K562 (cell line): ENCODE data around the gene ZBTB39. TPM values are rescaled to one million over a fixed set of nuclear protein-coding genes. Genes with fewer than 3 reads are reported as not detected.

Experiments used
- ATAC-seq: fragments of 200-7000 bp; cut with Tn5 transposase; 3 replicates; pipeline ENCODE4 v1.9.1; 2020; ENCODE audit warnings: moderate library complexity
- BruUV-seq: library from RNA; stranded (reverse); fragments of 400-500 nt; replicated peaks from 2 replicates; lab custom pipeline; 2021; lab: Mats Ljungman, UMichigan
- CTCF ChIA-PET: fragments of 300-600 bp; formaldehyde crosslinking; extraction: SDS; loops from one replicate; lab custom pipeline; 2021; ENCODE audit warnings: low intra/inter-chr PET ratio; lab: Yijun Ruan, JAX
- POLR2A ChIA-PET: fragments of 300-600, 350-650 bp; sonication (Branson Sonifier 250); formaldehyde crosslinking; extraction: SDS; loops from one replicate; lab custom pipeline; 2021; ENCODE audit warnings: antibody characterized with exemption, inconsistent platforms; lab: Yijun Ruan, JAX
- DNase-seq, 4 experiments: peaks; one replicate each; pipeline versions ENCODE4 v3.0.0 to v3.0.0-alpha.2; 2011 to 2018; ENCODE audit warnings: low spot score in 3 of 4, mixed read lengths in 3 of 4; ENCODE audit errors: extremely low read depth in 1 of 4
- FAIRE-seq: peaks from 2 replicates; lab custom pipeline; 2011; peaks lifted over from hg19 to GRCh38; lab: Jason Lieb, UNC
- H2AFZ ChIP-seq: 2 replicates; pipeline ENCODE4 v1.6.0; 2011; ENCODE audit warnings: low read depth, low read length, control low read depth, inconsistent platforms
- H3K27ac ChIP-seq: fragments of 200-600 bp; 3 replicates; pipeline ENCODE4 v1.8.0; 2011; ENCODE audit warnings: low read depth, mild to moderate bottlenecking, control low read depth, inconsistent platforms, low read length, moderate library complexity, mixed read lengths; ENCODE audit errors: extremely low read depth
- H3K27me3 ChIP-seq, 2 experiments: fragments of 300-600 bp in 1 of 2; 2 replicates in 1 of 2; 3 replicates in 1 of 2; pipeline versions ENCODE4 v1.6.0 to v1.8.0; 2011; ENCODE audit warnings: inconsistent platforms in 2 of 2, low read length in 2 of 2, mild to moderate bottlenecking in 1 of 2, mixed read lengths in 1 of 2, moderate library complexity in 1 of 2; ENCODE audit not compliant: control insufficient read depth in 2 of 2, insufficient read depth in 2 of 2
- H3K36me3 ChIP-seq: fragments of 300-600 bp; 3 replicates; pipeline ENCODE4 v1.8.0; 2011; ENCODE audit warnings: mild to moderate bottlenecking, low read length, inconsistent platforms; ENCODE audit not compliant: control insufficient read depth, insufficient read depth
- H3K4me1 ChIP-seq, 2 experiments: fragments of 200-600 bp in 1 of 2; replicated peaks in 1 of 2; 2 replicates in 1 of 2; 3 replicates in 1 of 2; pipeline versions ENCODE4 v1.5.1 to v1.8.0; 2011; ENCODE audit warnings: inconsistent platforms in 2 of 2, low read length in 2 of 2, mild to moderate bottlenecking in 1 of 2, mixed read lengths in 1 of 2, moderate library complexity in 1 of 2; ENCODE audit not compliant: control insufficient read depth in 2 of 2, insufficient read depth in 2 of 2
- H3K4me2 ChIP-seq: 2 replicates; pipeline ENCODE4 v1.6.1; 2011; ENCODE audit warnings: low read length, control low read depth, inconsistent platforms, mixed read lengths; ENCODE audit not compliant: insufficient read depth
- H3K4me3 ChIP-seq: fragments of 200-600 bp; sonication (generic), shearing (Covaris generic); 2 replicates; pipeline ENCODE4 v1.5.1; 2016; ENCODE audit warnings: control low read depth, inconsistent platforms
- H3K79me2 ChIP-seq: fragments of 200-600 bp; 3 replicates; pipeline ENCODE4 v1.8.0; 2011; ENCODE audit warnings: low read length, inconsistent platforms; ENCODE audit not compliant: control insufficient read depth, insufficient read depth
- H3K9ac ChIP-seq, 2 experiments: 2 replicates each; pipeline versions ENCODE4 v1.6.0 to v1.6.1; 2011; ENCODE audit warnings: low read depth in 2 of 2, low read length in 2 of 2, control low read depth in 1 of 2, inconsistent platforms in 1 of 2, mild to moderate bottlenecking in 1 of 2, mixed read lengths in 1 of 2; ENCODE audit not compliant: insufficient read depth in 1 of 2
- H3K9me1 ChIP-seq: one replicate; pipeline ENCODE4 v1.6.0; 2011; ENCODE audit warnings: inconsistent platforms, mild to moderate bottlenecking, low read length, moderate library complexity; ENCODE audit not compliant: control insufficient read depth, insufficient read depth
- H3K9me3 ChIP-seq: replicated peaks from 2 replicates; pipeline ENCODE4 v1.5.1; 2011; ENCODE audit warnings: low read depth, low read length, inconsistent platforms; ENCODE audit not compliant: control insufficient read depth, insufficient read depth
- H4K20me1 ChIP-seq: replicated peaks from 2 replicates; pipeline ENCODE4 v1.6.1; 2011; ENCODE audit warnings: low read length, inconsistent platforms, mixed read lengths; ENCODE audit not compliant: control insufficient read depth, insufficient read depth
- ATF1 ChIP-seq, 2 experiments: fragments of 450-650 bp in 1 of 2; IDR thresholded peaks; 2 replicates each; pipeline ENCODE4 v1.6.1; 2016; ENCODE audit warnings: missing compliant biosample characterization in 1 of 2, missing genetic modification characterization in 1 of 2
- KLF13 ChIP-seq: fragments of 450-650 bp; IDR thresholded peaks from 2 replicates; pipeline ENCODE4 v1.6.1; 2016; ENCODE audit warnings: missing genetic modification characterization, low read depth, mild to moderate bottlenecking, missing compliant biosample characterization, moderate library complexity, borderline replicate concordance
- KLF6 ChIP-seq: fragments of 250-450 bp; sonication (Bioruptor Pico); IDR thresholded peaks from 2 replicates; pipeline ENCODE4 v1.4.0; 2020; ENCODE audit warnings: mild to moderate bottlenecking, moderate library complexity, borderline replicate concordance
- NCOA2 ChIP-seq, 2 experiments: fragments of 450-650 bp; IDR thresholded peaks; 2 replicates each; pipeline ENCODE4 v1.6.1; 2018; ENCODE audit warnings: mild to moderate bottlenecking in 2 of 2, moderate library complexity in 1 of 2; ENCODE audit not compliant: partially characterized antibody in 2 of 2
- POLR2G ChIP-seq: fragments of 200-400 bp; formaldehyde crosslinking; IDR thresholded peaks from 2 replicates; pipeline ENCODE4 v1.6.1; 2017; ENCODE audit warnings: low read depth, mild to moderate bottlenecking, antibody characterized with exemption, low read length, moderate library complexity
- TAL1 ChIP-seq: fragments of 450-650 bp; IDR thresholded peaks from 2 replicates; pipeline ENCODE4 v1.6.1; 2016; ENCODE audit warnings: mild to moderate bottlenecking
- ZNF197 ChIP-seq: fragments of 200-800 bp; sonication (Bioruptor generic); IDR thresholded peaks from 2 replicates; pipeline ENCODE4 v1.6.1; 2016; ENCODE audit warnings: low read depth, missing genetic modification characterization, missing compliant biosample characterization
- WGBS: fragments of 100-300 bp; shearing (Covaris generic); methylation state at CpG from one replicate; pipeline ENCODE4 v1.1.6; 2016; ENCODE audit warnings: low coverage, mixed read lengths; ENCODE audit not compliant: insufficient coverage; ENCODE audit errors: missing lambda C conversion rate; 5-methylcytosine and 5-hydroxymethylcytosine counted together
- in situ Hi-C: fragments of 300-500 bp; cut with MboI; formaldehyde crosslinking; loops from 4 replicates; pipeline ENCODE4 v1.15.0; 2018; ENCODE audit warnings: inconsistent platforms, mixed read lengths
- intact Hi-C: fragments of 100-400 bp; cut with micrococcal nuclease; formaldehyde crosslinking; loops from 2 replicates; pipeline ENCODE4 v1.14.2; 2022
- polyA plus RNA-seq, 8 experiments: library from polyadenylated mRNA; depleted of rRNA in 4 of 8; stranded (reverse) in 5 of 8; unstranded in 3 of 8; fragments of >200 nt; fragmentation: Nextera tagmentation in 2 of 8; fragmentation: Illumina TruSeq in 1 of 8; extraction: Ambion mirVana in 2 of 8; extraction: Trizol in 1 of 8; gene quantifications; 2 replicates each; pipeline versions ENCODE4 v1.2.1 to v1.2.3, GENCODE V29; 2011 to 2014; ENCODE audit warnings: inconsistent platforms in 1 of 8, missing spikeins in 1 of 8
- total RNA-seq, 7 experiments: library from RNA; depleted of rRNA in 6 of 7; stranded (reverse); fragments of >200 nt in 6 of 7; fragmentation: Illumina TruSeq in 2 of 7; extraction: Trizol in 2 of 7; gene quantifications; 2 replicates each; pipeline versions ENCODE4 v1.2.1 to v1.2.3, GENCODE V29; 2011 to 2021; ENCODE audit warnings: low replicate concordance in 1 of 7
- TF ChIP-seq, protein P1 (sequence below), 3 experiments: IDR thresholded peaks in 2 of 3; conservative IDR thresholded peaks in 1 of 3; 2 replicates each; pipeline ENCODE4 v1.5.1; 2011 to 2012; ENCODE audit warnings: low read length in 3 of 3, mild to moderate bottlenecking in 3 of 3, control low read depth in 2 of 3, improper control_type of control experiment in 1 of 3, inconsistent platforms in 1 of 3, low read depth in 1 of 3, mixed read lengths in 1 of 3, moderate library complexity in 1 of 3; ENCODE audit not compliant: insufficient read depth in 2 of 3
- TF ChIP-seq, protein P2 (sequence below): sonication (generic); formaldehyde crosslinking; IDR thresholded peaks from 2 replicates; pipeline ENCODE4 v1.8.0; 2022; ENCODE audit warnings: mild to moderate bottlenecking, missing genetic modification reagents
- TF ChIP-seq, protein P3 (sequence below), 2 experiments: IDR thresholded peaks; 2 replicates each; pipeline ENCODE4 v1.6.1; 2011; ENCODE audit warnings: borderline replicate concordance in 1 of 2, control low read depth in 1 of 2, low read depth in 1 of 2, low read length in 1 of 2, mild to moderate bottlenecking in 1 of 2, mixed read lengths in 1 of 2, moderate library complexity in 1 of 2; ENCODE audit not compliant: insufficient read depth in 1 of 2, insufficient read length in 1 of 2, poor library complexity in 1 of 2, severe bottlenecking in 1 of 2; ENCODE audit errors: extremely low read depth in 1 of 2

The ZBTB39 gene
- total and polyA plus RNA-seq, 9 of the 15 experiments (the other 6 are each of a cell fraction or from before 2014, with no cell fraction given) = 3.3 to 13.3 (median 8.6) TPM

DNA sequence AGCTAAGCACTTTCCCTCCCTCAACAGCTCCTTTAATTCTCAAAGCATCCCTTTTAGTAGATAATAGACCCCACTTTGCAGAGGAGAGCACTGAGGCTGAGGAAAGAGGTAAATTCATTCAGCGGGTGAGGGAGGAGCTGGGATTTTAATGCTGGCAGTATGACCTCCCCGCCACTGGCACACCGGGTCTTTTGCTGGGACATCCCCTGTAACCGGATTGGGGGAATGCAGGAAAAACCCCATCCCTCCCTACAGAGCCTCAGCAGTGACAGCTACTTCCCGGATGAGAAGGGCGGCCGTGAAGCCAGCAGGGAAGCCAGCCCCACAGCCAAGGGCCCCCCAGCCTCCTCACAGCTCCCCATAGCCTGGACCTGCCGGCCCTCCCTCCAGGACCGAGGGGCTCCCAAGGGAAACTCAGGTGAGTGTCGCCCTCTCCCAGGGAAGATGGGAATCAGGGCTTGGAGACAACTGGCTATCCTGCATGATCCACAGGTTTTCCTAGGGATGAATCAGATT, 12.1 kb downstream of the ZBTB39 start (continued):
- TF ChIP-seq, protein P1, sequence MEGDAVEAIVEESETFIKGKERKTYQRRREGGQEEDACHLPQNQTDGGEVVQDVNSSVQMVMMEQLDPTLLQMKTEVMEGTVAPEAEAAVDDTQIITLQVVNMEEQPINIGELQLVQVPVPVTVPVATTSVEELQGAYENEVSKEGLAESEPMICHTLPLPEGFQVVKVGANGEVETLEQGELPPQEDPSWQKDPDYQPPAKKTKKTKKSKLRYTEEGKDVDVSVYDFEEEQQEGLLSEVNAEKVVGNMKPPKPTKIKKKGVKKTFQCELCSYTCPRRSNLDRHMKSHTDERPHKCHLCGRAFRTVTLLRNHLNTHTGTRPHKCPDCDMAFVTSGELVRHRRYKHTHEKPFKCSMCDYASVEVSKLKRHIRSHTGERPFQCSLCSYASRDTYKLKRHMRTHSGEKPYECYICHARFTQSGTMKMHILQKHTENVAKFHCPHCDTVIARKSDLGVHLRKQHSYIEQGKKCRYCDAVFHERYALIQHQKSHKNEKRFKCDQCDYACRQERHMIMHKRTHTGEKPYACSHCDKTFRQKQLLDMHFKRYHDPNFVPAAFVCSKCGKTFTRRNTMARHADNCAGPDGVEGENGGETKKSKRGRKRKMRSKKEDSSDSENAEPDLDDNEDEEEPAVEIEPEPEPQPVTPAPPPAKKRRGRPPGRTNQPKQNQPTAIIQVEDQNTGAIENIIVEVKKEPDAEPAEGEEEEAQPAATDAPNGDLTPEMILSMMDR (IDR thresholded peaks at IDR 0.05 in 2 of 3, conservative IDR thresholded peaks at IDR 0.05 in 1 of 3; ENCODE audit: insufficient read depth in 2 of 3, low read depth in 1 of 3, low read length in 3 of 3) = no peak
- TF ChIP-seq NCOA2 (IDR thresholded peaks at IDR 0.05; ENCODE audit: partially characterized antibody in 2 of 2) (no peak), ATF1 (CRISPR knock-in tag; IDR thresholded peaks at IDR 0.05) (no peak), ATF1 (tag; IDR thresholded peaks at IDR 0.05) (no peak), TAL1 (no peak), POLR2G (no peak), KLF13 (tag) (no peak), ZNF197 (CRISPR knock-in tag) (no peak), KLF6 (CRISPR knock-in tag) (no peak)

DNA sequence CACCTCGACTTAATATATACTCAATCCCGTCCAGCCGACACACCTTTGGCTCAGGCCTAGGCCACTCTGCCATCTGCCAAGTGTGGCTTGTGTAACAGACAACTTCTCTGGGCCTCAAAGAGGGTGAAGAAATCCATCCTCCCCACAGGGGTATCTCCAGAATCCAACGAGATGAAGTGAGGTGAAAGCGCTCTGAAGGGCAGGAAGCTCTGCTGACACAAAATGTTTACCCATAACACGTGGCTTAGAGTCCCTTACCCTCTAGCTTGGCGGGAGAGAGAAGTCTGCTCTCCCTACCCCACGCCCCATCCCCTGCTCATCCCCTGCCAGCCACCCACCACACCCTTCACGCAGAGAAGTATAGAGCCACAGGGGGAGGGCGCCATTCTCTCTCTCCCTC, 13.0 kb downstream of the ZBTB39 start:
- Histone ChIP-seq H2AFZ (no peak overlapping the region), H3K9ac (no peak overlapping the region), H3K9me3 (no peaks in the 10 kb centered on the region), H3K27ac (no peak overlapping the region), H3K36me3 (0 out of 3 replicates have a peak, but pooled peaks cover 2% of the 10 kb centered on the region), H3K9me1 (no peaks in the 10 kb centered on the region), H3K4me3 (no peak overlapping the region), H3K4me2 (no peak overlapping the region), H3K4me1 (peaks cover 39 to 41% of the 10 kb centered on the region in 2 experiments), H3K27me3 (no peaks in the 10 kb centered on the region), H3K79me2 (no peaks in the 10 kb centered on the region), H4K20me1 (no peaks in the 10 kb centered on the region)
- whole genome bisulfite sequencing = 71% methylated on average over 10 of the region's 10 CpGs
- in situ Hi-C loops = no loop called here
- no peak for FAIRE-seq
- no peak for ATAC-seq
- POLR2A ChIA-PET = interaction anchor here (0.6 to 4.6 kb wide), 3 partner anchors 11 to 72 kb away, joined by 3 to 23 read pairs (median 4); no protein-coding TSS in a partner anchor
- CTCF ChIA-PET = no interaction called here
- TF ChIP-seq, protein P2, sequence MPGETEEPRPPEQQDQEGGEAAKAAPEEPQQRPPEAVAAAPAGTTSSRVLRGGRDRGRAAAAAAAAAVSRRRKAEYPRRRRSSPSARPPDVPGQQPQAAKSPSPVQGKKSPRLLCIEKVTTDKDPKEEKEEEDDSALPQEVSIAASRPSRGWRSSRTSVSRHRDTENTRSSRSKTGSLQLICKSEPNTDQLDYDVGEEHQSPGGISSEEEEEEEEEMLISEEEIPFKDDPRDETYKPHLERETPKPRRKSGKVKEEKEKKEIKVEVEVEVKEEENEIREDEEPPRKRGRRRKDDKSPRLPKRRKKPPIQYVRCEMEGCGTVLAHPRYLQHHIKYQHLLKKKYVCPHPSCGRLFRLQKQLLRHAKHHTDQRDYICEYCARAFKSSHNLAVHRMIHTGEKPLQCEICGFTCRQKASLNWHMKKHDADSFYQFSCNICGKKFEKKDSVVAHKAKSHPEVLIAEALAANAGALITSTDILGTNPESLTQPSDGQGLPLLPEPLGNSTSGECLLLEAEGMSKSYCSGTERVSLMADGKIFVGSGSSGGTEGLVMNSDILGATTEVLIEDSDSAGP (CRISPR knock-in tag) = no peak
- TF ChIP-seq, protein P3, sequence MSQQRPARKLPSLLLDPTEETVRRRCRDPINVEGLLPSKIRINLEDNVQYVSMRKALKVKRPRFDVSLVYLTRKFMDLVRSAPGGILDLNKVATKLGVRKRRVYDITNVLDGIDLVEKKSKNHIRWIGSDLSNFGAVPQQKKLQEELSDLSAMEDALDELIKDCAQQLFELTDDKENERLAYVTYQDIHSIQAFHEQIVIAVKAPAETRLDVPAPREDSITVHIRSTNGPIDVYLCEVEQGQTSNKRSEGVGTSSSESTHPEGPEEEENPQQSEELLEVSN (IDR thresholded peaks at IDR 0.05; ENCODE audit: borderline replicate concordance in 1 of 2, extremely low read depth in 1 of 2, insufficient read depth in 1 of 2, insufficient read length in 1 of 2, low read depth in 1 of 2, low read length in 1 of 2, poor library complexity in 1 of 2, severe bottlenecking in 1 of 2) = peak in 1 of 2 experiments; percentile 10
- no peak for DNase-seq
- intact Hi-C loops = no loop called here
- BruUV-seq = no TSS peak
